Muscle of leg (tissue), 11 donors: ENCODE measurements around the gene WSCD1. TPM values are rescaled to one million over a fixed set of nuclear protein-coding genes. Genes with fewer than 3 reads are reported as not detected.

Experiments used
- DNase-seq: peaks from one replicate; pipeline ENCODE4 v3.0.0; 2013
- H3K27ac ChIP-seq: one replicate; pipeline ENCODE4 v1.5.1; 2013; ENCODE audit warnings: mild to moderate bottlenecking, low read length, control low read depth
- H3K27me3 ChIP-seq: one replicate; pipeline ENCODE4 v1.6.1; 2013; ENCODE audit warnings: low read length; ENCODE audit not compliant: control insufficient read depth, insufficient read depth
- H3K36me3 ChIP-seq: one replicate; pipeline ENCODE4 v1.6.1; 2013; ENCODE audit warnings: low read length; ENCODE audit not compliant: control insufficient read depth, insufficient read depth
- H3K4me1 ChIP-seq: one replicate; pipeline ENCODE4 v1.6.1; 2013; ENCODE audit warnings: low read length; ENCODE audit not compliant: control insufficient read depth, insufficient read depth
- H3K4me3 ChIP-seq: one replicate; pipeline ENCODE4 v1.5.1; 2013; ENCODE audit warnings: low read length, control low read depth
- H3K9me3 ChIP-seq: replicated peaks from 2 replicates; pipeline ENCODE4 v1.6.1; 2013; ENCODE audit warnings: low read depth, low read length; ENCODE audit not compliant: control insufficient read depth
- WGBS: methylation state at CpG from one replicate; pipeline ENCODE4 v1.1.5; 2013; ENCODE audit warnings: missing lambda C conversion rate; ENCODE audit not compliant: insufficient coverage; 5-methylcytosine and 5-hydroxymethylcytosine counted together
- polyA plus RNA-seq, 8 donors: library from polyadenylated mRNA; unstranded; fragments of 120-200 nt; gene quantifications; one replicate each; pipeline versions ENCODE4 v1.2.1 to v1.2.3, GENCODE V29; 2013; ENCODE audit warnings: inconsistent platforms in 1 of 8, low replicate concordance in 1 of 8; ENCODE audit not compliant: insufficient read length in 8 of 8, insufficient read depth in 1 of 8
- total RNA-seq: library from RNA; stranded (reverse); fragments of 120-200 nt; gene quantifications from one replicate; pipeline ENCODE4 v1.2.4, GENCODE V29; 2013

The WSCD1 gene
- total and polyA plus RNA-seq, 9 donors: 32.0 to 44.2 (median 40.1) TPM

- H3K9me3 ChIP-seq: no peaks in the 10 kb centered on the region
- no peaks in the 10 kb centered on the region for H3K36me3 ChIP-seq
- H3K27me3 ChIP-seq: peaks cover 3% of the 10 kb centered on the region
- no peak overlapping the region for H3K4me3 ChIP-seq
- no peak for DNase-seq
- no peak overlapping the region for H3K27ac ChIP-seq
- WGBS: 71% methylated on average over 10 of the region's 13 CpGs
- H3K4me1 ChIP-seq: peaks cover 18% of the 10 kb centered on the region
These were observed 29.7 kb upstream of the WSCD1 start for GRCh38 chr17:6040504-6040903.

GRCh38 chr17:6041246-6041645 is 28.9 kb upstream of the WSCD1 start:
- no peaks in the 10 kb centered on the region for H3K9me3 ChIP-seq
- peaks cover 3% of the 10 kb centered on the region for H3K27me3 ChIP-seq
- DNase-seq: no peak
- no peak overlapping the region for H3K27ac ChIP-seq
- H3K4me1 ChIP-seq: peaks cover 11% of the 10 kb centered on the region
- 65% methylated on average over 5 of the region's 13 CpGs for WGBS
- H3K36me3 ChIP-seq: no peaks in the 10 kb centered on the region
- H3K4me3 ChIP-seq: no peak overlapping the region

GRCh38 chr17:6043405-6043804 is 26.8 kb upstream of the WSCD1 start:
- H3K9me3 ChIP-seq: no peaks in the 10 kb centered on the region
- H3K4me3 ChIP-seq: no peak overlapping the region
- no peaks in the 10 kb centered on the region for H3K36me3 ChIP-seq
- H3K27ac ChIP-seq: no peak overlapping the region
- WGBS: 40% methylated on average over 1 of the region's 2 CpGs
- DNase-seq: no peak
- peaks cover 3% of the 10 kb centered on the region for H3K27me3 ChIP-seq
- peaks cover 13% of the 10 kb centered on the region for H3K4me1 ChIP-seq

GRCh38 chr17:6044261-6044660 is 25.9 kb upstream of the WSCD1 start:
- H3K4me3 ChIP-seq: no peak overlapping the region
- H3K27me3 ChIP-seq: no peaks in the 10 kb centered on the region
- WGBS: 89% methylated on average over 6 of the region's 6 CpGs
- no peak for DNase-seq
- no peaks in the 10 kb centered on the region for H3K36me3 ChIP-seq
- peaks cover 13% of the 10 kb centered on the region for H3K4me1 ChIP-seq
- no peaks in the 10 kb centered on the region for H3K9me3 ChIP-seq
- H3K27ac ChIP-seq: no peak overlapping the region

- Histone ChIP-seq H3K9me3 (no peaks in the 10 kb centered on the region), H3K36me3 (no peaks in the 10 kb centered on the region), H3K27ac (no peak overlapping the region), H3K4me3 (no peak overlapping the region), H3K4me1 (peaks cover 7% of the 10 kb centered on the region), H3K27me3 (no peaks in the 10 kb centered on the region)
- DNase-seq: no peak
- 81% methylated on average over 6 of the region's 6 CpGs for WGBS
These were observed 24.4 kb upstream of the WSCD1 start for GRCh38 chr17:6045621-6046357.

- Histone ChIP-seq H3K27me3 (no peaks in the 10 kb centered on the region), H3K4me1 (peaks cover 3% of the 10 kb centered on the region), H3K9me3 (no peaks in the 10 kb centered on the region), H3K36me3 (no peaks in the 10 kb centered on the region), H3K27ac (no peak overlapping the region), H3K4me3 (no peak overlapping the region)
- 67% methylated on average over 4 of the region's 4 CpGs for WGBS
- no peak for DNase-seq
These were observed 23.7 kb upstream of the WSCD1 start for GRCh38 chr17:6046431-6046830.

GRCh38 chr17:6046931-6047330 is 23.2 kb upstream of the WSCD1 start:
- peaks cover 3% of the 10 kb centered on the region for H3K4me1 ChIP-seq
- H3K27me3 ChIP-seq: no peaks in the 10 kb centered on the region
- no peaks in the 10 kb centered on the region for H3K9me3 ChIP-seq
- DNase-seq: no peak
- H3K4me3 ChIP-seq: no peak overlapping the region
- no peak overlapping the region for H3K27ac ChIP-seq
- no CpG with 5 or more reads among the region's 1 CpG for WGBS
- no peaks in the 10 kb centered on the region for H3K36me3 ChIP-seq

- 44% methylated on average over 3 of the region's 3 CpGs for WGBS
- peak; percentile 44 for DNase-seq
- no peaks in the 10 kb centered on the region for H3K27me3 ChIP-seq
These were observed 22.2 kb upstream of the WSCD1 start for GRCh38 chr17:6047966-6048365.

GRCh38 chr17:6048486-6048885 is 21.7 kb upstream of the WSCD1 start:
- Histone ChIP-seq H3K4me3 (no peak overlapping the region), H3K27me3 (no peaks in the 10 kb centered on the region), H3K36me3 (no peaks in the 10 kb centered on the region), H3K27ac (no peak overlapping the region), H3K9me3 (no peaks in the 10 kb centered on the region), H3K4me1 (peaks cover 3% of the 10 kb centered on the region)
- WGBS: 92% methylated on average over 5 of the region's 5 CpGs
- no peak for DNase-seq

More at GRCh38 chr17:6047966-6048365, 22.2 kb upstream of the WSCD1 start:
- H3K27ac ChIP-seq: no peak overlapping the region
- no peak overlapping the region for H3K4me3 ChIP-seq
- no peaks in the 10 kb centered on the region for H3K36me3 ChIP-seq
- H3K4me1 ChIP-seq: peaks cover 3% of the 10 kb centered on the region
- no peaks in the 10 kb centered on the region for H3K9me3 ChIP-seq

- 68% methylated on average over 2 of the region's 3 CpGs for WGBS
- Histone ChIP-seq H3K9me3 (no peaks in the 10 kb centered on the region), H3K36me3 (no peaks in the 10 kb centered on the region), H3K4me3 (no peak overlapping the region), H3K4me1 (no peaks in the 10 kb centered on the region), H3K27ac (no peak overlapping the region), H3K27me3 (peaks cover 3% of the 10 kb centered on the region)
- DNase-seq: no peak
These were observed 17.3 kb upstream of the WSCD1 start for GRCh38 chr17:6052926-6053325.

GRCh38 chr17:6054372-6054771 is 15.8 kb upstream of the WSCD1 start:
- Histone ChIP-seq H3K27me3 (peaks cover 4% of the 10 kb centered on the region), H3K27ac (no peak overlapping the region), H3K36me3 (no peaks in the 10 kb centered on the region), H3K9me3 (no peaks in the 10 kb centered on the region), H3K4me1 (no peaks in the 10 kb centered on the region), H3K4me3 (no peak overlapping the region)
- DNase-seq: no peak
- no CpG with 5 or more reads among the region's 3 CpGs for WGBS
